A673 (cell line): Measurements from ENCODE around the gene EEFSEC. TPM values are rescaled to one million over a fixed set of nuclear protein-coding genes. Genes with fewer than 3 reads are reported as not detected.

Experiments used
- BruUV-seq: library from RNA; stranded (reverse); fragments of 400-500 nt; replicated peaks from 2 replicates; lab custom pipeline; 2021; lab: Mats Ljungman, UMichigan
- CTCF ChIA-PET: fragments of 300-600 bp; sonication (Branson Sonifier 250); formaldehyde crosslinking; loops from one replicate; lab custom pipeline; 2022; ENCODE audit warnings: antibody characterized with exemption; lab: Charles Lee
- POLR2A ChIA-PET: fragments of 300-600 bp; sonication (Branson Sonifier 250); formaldehyde crosslinking; loops from one replicate; lab custom pipeline; 2022; ENCODE audit warnings: antibody characterized with exemption; ENCODE audit not compliant: low non-redundant PET; lab: Charles Lee
- DNase-seq: peaks from one replicate; pipeline ENCODE4 v3.0.0-alpha.2; 2015; ENCODE audit warnings: low spot score
- H3K27ac ChIP-seq: fragments of 200-600 bp; sonication (generic); 2 replicates; pipeline ENCODE4 v1.5.1; 2016; ENCODE audit warnings: mixed run types, low read depth, mild to moderate bottlenecking, mixed read lengths, antibody characterized with exemption, low read length; ENCODE audit not compliant: poor library complexity, severe bottlenecking
- H3K27me3 ChIP-seq: fragments of 200-600 bp; sonication (generic); replicated peaks from 2 replicates; pipeline ENCODE4 v1.6.1; 2017; ENCODE audit warnings: mixed run types, low read depth, mild to moderate bottlenecking, mixed read lengths, antibody characterized with exemption, low read length; ENCODE audit not compliant: insufficient read depth, poor library complexity
- H3K36me3 ChIP-seq: fragments of 200-600 bp; sonication (generic); 2 replicates; pipeline ENCODE4 v1.6.1; 2016; ENCODE audit warnings: mixed run types, mild to moderate bottlenecking, mixed read lengths, antibody characterized with exemption, low read length; ENCODE audit not compliant: insufficient read depth, poor library complexity, severe bottlenecking
- H3K4me1 ChIP-seq: fragments of 200-600 bp; sonication (generic); 2 replicates; pipeline ENCODE4 v1.6.1; 2017; ENCODE audit warnings: mixed run types, mild to moderate bottlenecking, mixed read lengths, antibody characterized with exemption, low read length; ENCODE audit not compliant: insufficient read depth, poor library complexity, severe bottlenecking
- H3K4me3 ChIP-seq: fragments of 200-600 bp; sonication (generic); 2 replicates; pipeline ENCODE4 v1.5.1; 2016; ENCODE audit warnings: low read depth, mixed run types, mild to moderate bottlenecking, mixed read lengths, low read length; ENCODE audit not compliant: poor library complexity, severe bottlenecking
- H3K9me3 ChIP-seq: fragments of 200-600 bp; sonication (generic); 2 replicates; pipeline ENCODE4 v1.6.1; 2016; ENCODE audit warnings: mixed run types, low read depth, mild to moderate bottlenecking, mixed read lengths, antibody characterized with exemption, low read length; ENCODE audit not compliant: poor library complexity, severe bottlenecking
- CTCF ChIP-seq: fragments of 300-800, 200-600 bp; sonication (generic); conservative IDR thresholded peaks from 2 replicates; pipeline ENCODE4 v1.5.1; 2017; ENCODE audit warnings: low read depth, mild to moderate bottlenecking, antibody characterized with exemption, low read length, moderate library complexity, mixed read lengths
- EZH2 ChIP-seq: fragments of 200-600 bp; sonication (generic); IDR thresholded peaks from 2 replicates; pipeline ENCODE4 v1.6.1; 2017; ENCODE audit warnings: borderline replicate concordance, low read depth, mild to moderate bottlenecking, mixed read lengths, antibody characterized with exemption, low read length; ENCODE audit not compliant: poor library complexity, severe bottlenecking
- intact Hi-C: fragments of 100-400 bp; cut with micrococcal nuclease; formaldehyde crosslinking; loops from one replicate; pipeline ENCODE4 v1.10.0; 2022; ENCODE audit not compliant: unreplicated experiment
- total RNA-seq: library from RNA; stranded (reverse); gene quantifications from 2 replicates; pipeline ENCODE4 v1.2.3, GENCODE V29; 2021

EEFSEC gene
- total RNA-seq, 1 experiment from 2014 or later, result 19.7 TPM

DNA sequence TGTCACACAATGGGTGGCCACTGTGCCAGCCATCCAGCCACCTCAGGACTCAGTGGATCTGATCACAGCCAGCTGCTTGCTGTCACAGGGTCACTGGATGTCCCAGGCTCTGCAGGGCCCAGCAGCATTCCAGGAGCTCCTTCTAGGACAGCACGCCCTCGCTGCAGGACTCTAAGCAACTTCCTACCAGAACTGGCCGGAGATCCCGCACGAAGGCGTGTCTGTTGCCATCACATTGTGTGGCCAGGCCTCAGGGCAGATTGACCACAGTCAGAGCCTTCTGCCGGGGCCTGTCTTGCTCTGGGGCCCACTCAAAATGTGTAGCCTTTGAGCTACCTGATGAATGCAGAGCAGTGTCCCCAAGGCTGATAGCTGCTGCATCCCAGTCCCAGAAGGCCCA lies 288.8 kb downstream of the EEFSEC start:
- no peak overlapping the region for H3K4me3 ChIP-seq
- no TSS peak for BruUV-seq
- no peak for TF ChIP-seq CTCF
- no peak for TF ChIP-seq EZH2
- intact Hi-C loops, result no loop called here
- no peaks in the 10 kb centered on the region for H3K9me3 ChIP-seq
- DNase-seq, result no peak
- ChIA-PET CTCF (no interaction called here), POLR2A (no interaction called here)
- H3K4me1 ChIP-seq, result no peaks in the 10 kb centered on the region
- H3K36me3 ChIP-seq, result no peaks in the 10 kb centered on the region
- no peak overlapping the region for H3K27ac ChIP-seq
- H3K27me3 ChIP-seq, result no peaks in the 10 kb centered on the region

DNA sequence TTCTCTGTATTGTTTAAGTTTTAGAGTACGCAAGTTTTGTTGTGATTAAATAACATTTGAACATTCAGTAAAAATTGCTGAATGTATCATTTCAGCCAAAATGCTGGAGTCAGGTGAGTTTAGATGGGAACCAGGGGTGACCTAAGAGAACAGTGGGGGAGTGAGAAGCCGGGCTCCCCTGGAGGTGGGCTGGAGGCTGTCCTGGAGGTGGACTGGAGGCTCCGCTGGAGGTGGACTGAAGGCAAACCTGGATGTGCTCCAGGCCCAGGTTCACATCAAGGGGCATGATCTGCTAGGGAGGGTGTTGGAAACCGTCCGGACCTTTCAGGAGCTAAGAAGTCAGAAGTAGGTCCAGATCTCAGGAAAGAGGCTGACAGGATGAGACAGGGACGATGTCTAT lies 289.7 kb downstream of the EEFSEC start:
- no TSS peak for BruUV-seq
- no peak for TF ChIP-seq CTCF
- TF ChIP-seq EZH2, result no peak
- Histone ChIP-seq H3K27me3 (no peaks in the 10 kb centered on the region), H3K36me3 (no peaks in the 10 kb centered on the region), H3K9me3 (no peaks in the 10 kb centered on the region), H3K4me1 (no peaks in the 10 kb centered on the region), H3K4me3 (no peak overlapping the region), H3K27ac (no peak overlapping the region)
- no peak for DNase-seq
- ChIA-PET POLR2A (no interaction called here), CTCF (no interaction called here)
- intact Hi-C loops, result no loop called here

DNA sequence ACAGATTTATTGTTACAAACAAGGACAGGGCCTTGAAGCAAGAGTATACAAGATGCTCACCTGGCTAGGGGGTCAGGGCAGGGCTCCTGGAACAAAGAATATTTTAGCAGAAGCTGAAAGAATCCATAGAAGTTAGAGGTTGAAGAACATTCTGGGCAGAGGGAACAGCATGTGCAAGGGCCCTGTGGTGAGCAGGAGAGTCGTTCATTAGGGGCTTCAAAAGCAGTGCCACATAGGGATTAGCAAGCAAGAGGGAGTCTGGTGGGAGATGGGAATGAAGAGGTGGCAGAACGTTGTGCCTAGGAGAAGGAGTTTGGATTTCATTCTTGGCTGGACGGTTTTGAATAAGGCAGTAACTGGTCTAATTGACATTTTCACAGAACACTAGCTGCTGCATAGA lies 290.5 kb downstream of the EEFSEC start:
- intact Hi-C loops, result no loop called here

More for the DNA sequence above, 290.5 kb downstream of the EEFSEC start:
- no peak for TF ChIP-seq CTCF
- TF ChIP-seq EZH2, result no peak
- POLR2A ChIA-PET, result no interaction called here
- DNase-seq, result no peak
- no peak overlapping the region for H3K27ac ChIP-seq
- H3K36me3 ChIP-seq, result no peaks in the 10 kb centered on the region
- CTCF ChIA-PET, result no interaction called here
- H3K27me3 ChIP-seq, result no peaks in the 10 kb centered on the region
- no TSS peak for BruUV-seq
- H3K4me1 ChIP-seq, result no peaks in the 10 kb centered on the region
- no peak overlapping the region for H3K4me3 ChIP-seq
- no peaks in the 10 kb centered on the region for H3K9me3 ChIP-seq
